IMR-90 (cell line): ENCODE data around the gene KAT2B. TPM values are rescaled to one million over a fixed set of nuclear protein-coding genes. Genes with fewer than 3 reads are reported as not detected.

ENCODE experiments used
- ATAC-seq: fragments of 200-7000 bp; cut with Tn5 transposase; 2 replicates; pipeline ENCODE4 v1.9.1; 2020; ENCODE audit warnings: low read depth, mild to moderate bottlenecking, moderate library complexity
- BruUV-seq: library from RNA; stranded (reverse); fragments of 400-500 nt; replicated peaks from 2 replicates; lab custom pipeline; 2021; lab: Mats Ljungman, UMichigan
- CTCF ChIA-PET: fragments of 300-600 bp; formaldehyde crosslinking; extraction: SDS; loops from one replicate; lab custom pipeline; 2021; ENCODE audit warnings: antibody characterized with exemption; lab: Yijun Ruan, JAX
- POLR2A ChIA-PET: fragments of 300-600 bp; sonication (Branson Sonifier 250); formaldehyde crosslinking; loops from one replicate; lab custom pipeline; 2022; ENCODE audit warnings: antibody characterized with exemption; ENCODE audit not compliant: unreplicated experiment; lab: Charles Lee
- DNase-seq: peaks from one replicate; pipeline ENCODE4 v3.0.0; 2013
- H2AFZ ChIP-seq: replicated peaks from 2 replicates; pipeline ENCODE3; 2013; ENCODE audit warnings: low read length, mild to moderate bottlenecking; ENCODE audit not compliant: poor library complexity
- H2AK5ac ChIP-seq: 2 replicates; pipeline ENCODE4 v1.6.1; 2013; ENCODE audit warnings: low read depth, low read length, inconsistent platforms
- H2AK9ac ChIP-seq: replicated peaks from 2 replicates; pipeline ENCODE3; 2013; ENCODE audit warnings: mild to moderate bottlenecking, low read depth, low read length, moderate library complexity; ENCODE audit not compliant: poor library complexity
- H2BK120ac ChIP-seq: 2 replicates; pipeline ENCODE4 v1.6.1; 2013; ENCODE audit warnings: low read depth, low read length, inconsistent platforms
- H2BK15ac ChIP-seq: 3 replicates; pipeline ENCODE4 v1.6.1; 2013; ENCODE audit warnings: low read depth, low read length, inconsistent platforms
- H2BK20ac ChIP-seq: 2 replicates; pipeline ENCODE4 v1.6.1; 2013; ENCODE audit warnings: low read depth, mild to moderate bottlenecking, inconsistent platforms, low read length, moderate library complexity
- H2BK5ac ChIP-seq: 2 replicates; pipeline ENCODE4 v1.6.1; 2013; ENCODE audit warnings: mild to moderate bottlenecking, low read depth, low read length, inconsistent platforms; ENCODE audit not compliant: poor library complexity, severe bottlenecking
- H3K14ac ChIP-seq: replicated peaks from 2 replicates; pipeline ENCODE4 v1.6.1; 2013; ENCODE audit warnings: low read depth, low read length, inconsistent platforms
- H3K18ac ChIP-seq: 2 replicates; pipeline ENCODE4 v1.6.1; 2013; ENCODE audit warnings: low read depth, low read length, control low read depth
- H3K23ac ChIP-seq: 2 replicates; pipeline ENCODE4 v1.6.1; 2013; ENCODE audit warnings: low read depth, low read length, inconsistent platforms
- H3K27ac ChIP-seq: 2 replicates; pipeline ENCODE4 v1.5.1; 2013; ENCODE audit warnings: mild to moderate bottlenecking, control low read depth, low read length; ENCODE audit not compliant: insufficient read depth
- H3K27me3 ChIP-seq: 2 replicates; pipeline ENCODE4 v1.6.1; 2013; ENCODE audit warnings: low read length; ENCODE audit not compliant: control insufficient read depth, insufficient read depth
- H3K36me3 ChIP-seq: 2 replicates; pipeline ENCODE4 v1.6.1; 2013; ENCODE audit warnings: low read length, mixed read lengths; ENCODE audit not compliant: control insufficient read depth, insufficient read depth
- H3K4ac ChIP-seq: 2 replicates; pipeline ENCODE4 v1.6.1; 2013; ENCODE audit warnings: low read depth, low read length, inconsistent platforms
- H3K4me1 ChIP-seq: 2 replicates; pipeline ENCODE4 v1.6.1; 2013; ENCODE audit warnings: low read length, mixed read lengths; ENCODE audit not compliant: control insufficient read depth, insufficient read depth
- H3K4me2 ChIP-seq: 2 replicates; pipeline ENCODE4 v1.6.1; 2013; ENCODE audit warnings: low read depth, mild to moderate bottlenecking, control low read depth, low read length, moderate library complexity
- H3K4me3 ChIP-seq: 2 replicates; pipeline ENCODE4 v1.5.1; 2013; ENCODE audit warnings: low read depth, mild to moderate bottlenecking, control low read depth, low read length, moderate library complexity; ENCODE audit not compliant: insufficient read depth
- H3K56ac ChIP-seq: 2 replicates; pipeline ENCODE4 v1.6.1; 2013; ENCODE audit warnings: low read length, inconsistent platforms; ENCODE audit not compliant: insufficient read depth; ENCODE audit errors: extremely low read depth
- H3K79me1 ChIP-seq, 2 experiments: 2 replicates each; pipeline ENCODE4 v1.6.1; 2013; ENCODE audit warnings: low read length in 2 of 2, inconsistent platforms in 1 of 2, low read depth in 1 of 2
- H3K9ac ChIP-seq: 2 replicates; pipeline ENCODE4 v1.6.1; 2013; ENCODE audit warnings: low read depth, low read length, control low read depth
- H3K9me1 ChIP-seq: 2 replicates; pipeline ENCODE4 v1.6.1; 2013; ENCODE audit warnings: low read length, inconsistent platforms; ENCODE audit not compliant: insufficient read depth
- H3K9me3 ChIP-seq: 2 replicates; pipeline ENCODE4 v1.6.1; 2013; ENCODE audit warnings: low read length; ENCODE audit not compliant: control insufficient read depth, insufficient read depth
- H4K20me1 ChIP-seq: 2 replicates; pipeline ENCODE4 v1.6.1; 2013; ENCODE audit warnings: low read length, inconsistent platforms; ENCODE audit not compliant: insufficient read depth
- H4K5ac ChIP-seq: 2 replicates; pipeline ENCODE4 v1.6.1; 2013; ENCODE audit warnings: mild to moderate bottlenecking, low read depth, low read length, control low read depth
- H4K8ac ChIP-seq, 2 experiments: 2 replicates each; pipeline ENCODE4 v1.6.1; 2013; ENCODE audit warnings: low read depth in 2 of 2, low read length in 2 of 2, control low read depth in 1 of 2, inconsistent platforms in 1 of 2
- H4K91ac ChIP-seq: 2 replicates; pipeline ENCODE4 v1.6.1; 2013; ENCODE audit warnings: low read depth, low read length, inconsistent platforms; ENCODE audit not compliant: insufficient read depth
- BHLHE40 ChIP-seq: fragments of 150-350 bp; IDR thresholded peaks from 2 replicates; pipeline ENCODE4 v1.6.1; 2016; ENCODE audit warnings: mild to moderate bottlenecking, low read depth, low read length
- CEBPB ChIP-seq: IDR thresholded peaks from 2 replicates; pipeline ENCODE4 v1.6.1; 2012; ENCODE audit warnings: low read depth, low read length, improper control_type of control experiment
- CHD1 ChIP-seq: IDR thresholded peaks from 2 replicates; pipeline ENCODE4 v1.6.1; 2012; ENCODE audit warnings: low read depth, low read length, improper control_type of control experiment
- CTCF ChIP-seq: conservative IDR thresholded peaks from 2 replicates; pipeline ENCODE4 v1.5.1; 2012; ENCODE audit warnings: mild to moderate bottlenecking, low read depth, low read length, improper control_type of control experiment
- ELK1 ChIP-seq: fragments of 150-350 bp; IDR thresholded peaks from 2 replicates; pipeline ENCODE4 v1.6.1; 2016; ENCODE audit warnings: low read depth, mild to moderate bottlenecking, low read length, moderate library complexity, borderline replicate concordance
- FOS ChIP-seq: fragments of 150-350 bp; IDR thresholded peaks from 2 replicates; pipeline ENCODE4 v1.6.1; 2016; ENCODE audit warnings: low read depth, low read length
- MAFK ChIP-seq: IDR thresholded peaks from 2 replicates; pipeline ENCODE4 v1.6.1; 2012; ENCODE audit warnings: low read depth, low read length, improper control_type of control experiment
- MAZ ChIP-seq: IDR thresholded peaks from 2 replicates; pipeline ENCODE4 v1.6.1; 2012; ENCODE audit warnings: low read depth, mild to moderate bottlenecking, low read length, improper control_type of control experiment, moderate library complexity, borderline replicate concordance
- MXI1 ChIP-seq: IDR thresholded peaks from 2 replicates; pipeline ENCODE4 v1.6.1; 2012; ENCODE audit warnings: low read depth, mild to moderate bottlenecking, low read length, moderate library complexity, borderline replicate concordance
- NFE2L2 ChIP-seq: fragments of 150-350 bp; IDR thresholded peaks from 2 replicates; pipeline ENCODE4 v1.6.1; 2016; ENCODE audit warnings: low read depth, mild to moderate bottlenecking, low read length
- POLR2A ChIP-seq: IDR thresholded peaks from 2 replicates; pipeline ENCODE4 v1.6.1; 2012; ENCODE audit warnings: mild to moderate bottlenecking, low read depth, low read length
- RAD21 ChIP-seq: IDR thresholded peaks from 2 replicates; pipeline ENCODE4 v1.6.1; 2012; ENCODE audit warnings: low read length, improper control_type of control experiment
- RCOR1 ChIP-seq: IDR thresholded peaks from 2 replicates; pipeline ENCODE4 v1.6.1; 2012; ENCODE audit warnings: mild to moderate bottlenecking, low read length, improper control_type of control experiment; ENCODE audit not compliant: insufficient replicate concordance
- RFX5 ChIP-seq: IDR thresholded peaks from 2 replicates; pipeline ENCODE4 v1.8.0; 2012; ENCODE audit warnings: low read depth, mild to moderate bottlenecking, low read length, moderate library complexity
- SMC3 ChIP-seq: fragments of 150-350 bp; IDR thresholded peaks from 2 replicates; pipeline ENCODE4 v1.6.1; 2016; ENCODE audit warnings: low read depth, mild to moderate bottlenecking, antibody characterized with exemption, low read length, moderate library complexity
- WGBS, 2 experiments: methylation state at CpG; one replicate each; pipeline versions ENCODE4 v1.1.5 to v1.1.7; 2013; ENCODE audit warnings: missing lambda C conversion rate in 2 of 2; ENCODE audit not compliant: insufficient read length in 1 of 2; ENCODE audit errors: extremely low coverage in 2 of 2; 5-methylcytosine and 5-hydroxymethylcytosine counted together
- dilution Hi-C: fragments of 300-500 bp; cut with HindIII; formaldehyde crosslinking; loops from one replicate; pipeline ENCODE4 v1.14.3; 2018; ENCODE audit warnings: low sequenced_read_pairs; ENCODE audit not compliant: unreplicated experiment
- in situ Hi-C: fragments of 300-500 bp; cut with MboI; formaldehyde crosslinking; loops from 3 replicates; pipeline ENCODE4 v1.14.3; 2019; ENCODE audit warnings: low sequenced_read_pairs, inconsistent platforms, mixed read lengths
- intact Hi-C: fragments of 100-400 bp; cut with micrococcal nuclease; formaldehyde crosslinking; loops from 2 replicates; pipeline ENCODE4 v1.10.0; 2022
- polyA plus RNA-seq, 3 experiments: library from polyadenylated mRNA; depleted of rRNA; stranded (reverse); fragments of >200 nt; gene quantifications; 2 replicates each; pipeline ENCODE4 v1.2.3, GENCODE V29; 2012; ENCODE audit warnings: low replicate concordance in 1 of 3
- total RNA-seq: library from RNA; depleted of rRNA; stranded (reverse); fragments of >200 nt; gene quantifications from 2 replicates; pipeline ENCODE4 v1.2.3, GENCODE V29; 2012
- TF ChIP-seq, protein P1 (sequence below): fragments of 150-350 bp; IDR thresholded peaks from 2 replicates; pipeline ENCODE4 v1.6.1; 2017; ENCODE audit warnings: mild to moderate bottlenecking, antibody characterized with exemption, low read length, low read depth

KAT2B gene
- total and polyA plus RNA-seq, 2 of the 4 experiments (the other 2 are of a cell fraction) = 2.0 to 2.2 TPM

DNA sequence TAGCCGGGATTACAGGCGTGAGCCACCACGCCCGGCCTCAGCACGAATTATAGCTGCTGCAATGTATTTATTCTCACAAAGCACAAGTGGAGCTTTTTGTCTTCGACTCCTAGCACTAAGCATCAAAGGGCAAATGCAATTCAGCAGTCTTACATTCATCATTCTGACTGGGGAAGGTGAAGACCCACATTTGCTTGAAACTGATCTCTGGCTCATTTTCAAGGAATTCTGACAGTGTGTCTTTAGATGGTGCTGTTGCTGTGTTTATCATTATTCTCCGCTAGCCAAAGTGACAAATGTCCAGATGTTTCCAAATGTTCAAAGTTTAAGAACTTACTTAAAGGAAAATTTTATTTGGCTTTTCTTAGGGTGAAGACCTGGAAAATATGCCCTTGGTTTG, 89.9 kb downstream of the KAT2B start:
- TF ChIP-seq MAZ (no peak), ELK1 (no peak), RCOR1 (no peak), SMC3 (no peak), MAFK (no peak), NFE2L2 (no peak), CEBPB (no peak), CHD1 (no peak), BHLHE40 (no peak), RAD21 (no peak), FOS (no peak), MXI1 (no peak), RFX5 (no peak), CTCF (no peak), POLR2A (no peak)
- TF ChIP-seq, protein P1, sequence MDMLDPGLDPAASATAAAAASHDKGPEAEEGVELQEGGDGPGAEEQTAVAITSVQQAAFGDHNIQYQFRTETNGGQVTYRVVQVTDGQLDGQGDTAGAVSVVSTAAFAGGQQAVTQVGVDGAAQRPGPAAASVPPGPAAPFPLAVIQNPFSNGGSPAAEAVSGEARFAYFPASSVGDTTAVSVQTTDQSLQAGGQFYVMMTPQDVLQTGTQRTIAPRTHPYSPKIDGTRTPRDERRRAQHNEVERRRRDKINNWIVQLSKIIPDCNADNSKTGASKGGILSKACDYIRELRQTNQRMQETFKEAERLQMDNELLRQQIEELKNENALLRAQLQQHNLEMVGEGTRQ = no peak
- no peak overlapping the region for H3K56ac ChIP-seq
- DNase-seq = no peak
- CTCF ChIA-PET = interaction anchor here (0.8 kb wide), 1 partner anchor 18 kb away, joined by 3 read pairs; no protein-coding TSS in a partner anchor
- no peak overlapping the region for H3K4me3 ChIP-seq
- no TSS peak for BruUV-seq
- no peak overlapping the region for H2AK9ac ChIP-seq
- no peaks in the 10 kb centered on the region for H3K79me1 ChIP-seq
- in situ Hi-C loops (no loop called here), intact Hi-C loops (no loop called here), dilution Hi-C loops (no loop called here)
- H4K8ac ChIP-seq = no peak overlapping the region
- POLR2A ChIA-PET = no interaction called here
- no peaks in the 10 kb centered on the region for H4K20me1 ChIP-seq
- H3K9ac ChIP-seq = no peak overlapping the region
- no peak for ATAC-seq
- H3K27me3 ChIP-seq = no peaks in the 10 kb centered on the region
- no peak overlapping the region for H3K18ac ChIP-seq
- no peak overlapping the region for H2AK5ac ChIP-seq
- no peaks in the 10 kb centered on the region for H3K9me3 ChIP-seq
- H2BK20ac ChIP-seq = no peak overlapping the region
- H4K5ac ChIP-seq = no peak overlapping the region
- H3K4me1 ChIP-seq = no peaks in the 10 kb centered on the region
- H2AFZ ChIP-seq = no peak overlapping the region
- H3K4ac ChIP-seq = no peak overlapping the region
- H3K23ac ChIP-seq = no peak overlapping the region
- no peak overlapping the region for H3K14ac ChIP-seq
- no peak overlapping the region for H3K4me2 ChIP-seq
- H2BK120ac ChIP-seq = no peak overlapping the region
- no peak overlapping the region for H4K91ac ChIP-seq
- no peak overlapping the region for H2BK5ac ChIP-seq
- H3K27ac ChIP-seq = no peak overlapping the region
- 0 out of 2 replicates have a peak, but pooled peaks cover 2% of the 10 kb centered on the region for H3K36me3 ChIP-seq
- no CpG with 5 or more reads among the region's 7 CpGs for WGBS, 2 experiments
- H2BK15ac ChIP-seq = no peak overlapping the region
- no peaks in the 10 kb centered on the region for H3K9me1 ChIP-seq
